CD4-positive, alpha-beta T cell treated with Interleukin-15 for 4 hours (primary cell): ENCODE results near the gene CNOT1.
"Not testable (repeated sequence)": the region's sequence is repeated elsewhere in the genome, so short reads cannot be mapped to it uniquely, and the experiment has no call there.

Source experiments
- DNase-seq: peaks from one replicate; pipeline ENCODE4 v3.0.0-alpha.2; 2020; ENCODE audit warnings: low spot score

CNOT1 gene

GRCh38 chr16:58638148-58639036, 8.8 kb upstream of the CNOT1 start:
- DNase-seq = no peak

DNA sequence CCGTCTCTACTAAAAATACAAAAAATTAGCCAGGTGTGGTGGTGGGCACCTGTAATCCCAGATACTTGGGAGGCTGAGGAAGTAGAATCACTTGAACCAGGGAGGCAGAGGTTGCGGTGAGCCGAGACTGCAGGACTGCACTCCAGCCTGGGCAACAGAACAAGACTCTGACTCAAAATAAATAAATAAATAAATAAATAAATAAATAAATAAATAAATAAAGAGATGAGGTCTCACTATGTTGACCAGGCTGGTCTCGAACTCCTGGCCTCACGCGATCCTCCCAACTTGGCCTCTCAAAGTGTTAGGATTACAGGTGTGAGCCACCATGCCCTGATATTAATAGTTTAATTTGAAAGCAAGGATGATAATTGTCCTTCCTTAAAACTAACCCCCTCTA, 7.4 kb upstream of the CNOT1 start:
- DNase-seq = not testable (repeated sequence)

DNA sequence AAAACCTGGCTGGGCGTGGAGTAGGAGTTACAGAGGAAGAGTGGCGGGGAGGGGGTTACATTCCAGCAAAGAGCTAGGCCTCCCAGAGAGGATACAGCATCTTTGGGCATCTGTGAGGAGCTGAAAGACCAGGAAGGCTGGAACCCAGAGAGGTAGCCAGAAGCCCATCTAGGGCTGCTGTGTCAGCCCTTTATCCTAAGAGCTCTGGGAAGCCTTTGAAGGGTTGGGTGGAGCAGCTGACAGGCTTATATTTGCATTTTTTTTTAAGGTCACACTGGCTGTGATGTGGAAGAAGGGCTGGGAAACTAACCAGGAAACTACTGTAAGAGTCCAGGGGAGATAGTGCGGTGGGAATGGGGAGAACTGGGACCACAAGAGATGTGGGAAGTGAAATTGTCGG, 6.8 kb upstream of the CNOT1 start:
- DNase-seq = no peak

- DNase-seq = no peak
Observed at GRCh38 chr16:58635502-58635901, 5.9 kb upstream of the CNOT1 start.

DNA sequence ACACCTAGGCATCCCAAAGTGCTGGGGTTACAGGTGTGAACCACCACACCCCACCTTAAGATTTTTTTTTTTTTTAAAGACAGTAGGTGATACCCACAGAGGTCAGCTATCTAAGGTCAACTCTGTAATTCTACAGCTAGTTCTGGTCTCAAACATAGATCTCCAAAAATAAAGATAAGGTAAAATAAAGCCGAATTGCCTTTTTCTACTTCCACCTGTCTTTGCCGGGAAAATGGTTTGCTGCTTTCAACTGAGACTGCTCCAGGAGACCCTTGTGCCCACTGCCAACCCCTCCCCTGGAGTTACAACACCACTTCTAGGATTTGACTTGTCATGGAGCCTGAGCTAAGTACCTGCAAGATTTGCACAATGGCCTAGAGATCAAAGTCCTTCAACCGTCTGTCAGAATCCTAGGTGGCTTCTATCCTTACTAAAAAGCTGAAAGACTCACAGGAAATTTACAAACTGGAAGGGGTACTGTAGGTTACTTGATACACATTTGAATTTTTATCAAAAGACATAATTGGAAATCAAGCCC, 4.7 kb upstream of the CNOT1 start:
- no peak for DNase-seq

GRCh38 chr16:58628845-58629732, 537 bp downstream of the CNOT1 start:
- DNase-seq = peak; percentile 33

DNA sequence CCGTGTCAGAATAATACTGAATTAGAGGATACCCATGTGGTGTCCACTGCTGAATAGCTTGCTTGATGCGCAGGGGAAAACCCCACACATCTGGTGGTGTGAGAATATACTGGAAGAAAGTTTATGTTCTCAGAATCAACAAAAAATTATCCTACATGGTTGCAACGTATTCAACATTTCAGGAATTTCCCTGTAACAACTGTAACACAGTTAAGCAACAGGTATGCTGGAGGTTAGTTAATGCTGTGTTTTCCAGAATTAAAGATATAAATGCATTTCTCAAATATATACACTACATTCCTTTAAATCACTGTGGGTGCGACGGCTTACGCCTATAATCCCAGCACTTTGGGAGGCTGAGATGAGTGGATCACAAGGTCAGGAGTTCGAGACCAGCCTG, 5.4 kb downstream of the CNOT1 start:
- DNase-seq = no peak

GRCh38 chr16:58620396-58620795, 9.2 kb downstream of the CNOT1 start:
- DNase-seq = no peak

- DNase-seq = no peak
Observed at GRCh38 chr16:58615280-58615679, 14.3 kb downstream of the CNOT1 start.

DNA sequence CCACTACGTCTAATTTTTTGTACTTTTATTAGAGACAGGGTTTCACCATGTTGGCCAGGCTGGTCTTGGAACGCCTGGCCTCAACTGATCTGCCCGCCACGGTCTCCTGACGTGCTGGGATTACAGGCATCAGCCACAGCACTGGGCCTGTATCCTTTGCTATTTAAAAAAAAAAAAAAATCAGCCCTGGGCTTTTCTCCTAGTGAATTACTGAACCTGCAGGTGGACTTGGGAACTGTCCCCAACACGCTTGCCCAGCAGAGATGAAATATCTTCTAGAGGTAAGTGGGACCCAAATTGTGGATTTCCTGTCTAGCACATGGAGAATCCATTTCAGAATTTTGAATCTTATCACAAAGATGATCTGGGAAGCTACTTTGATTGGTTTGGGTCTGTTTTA, 14.8 kb downstream of the CNOT1 start:
- no peak for DNase-seq

GRCh38 chr16:58614212-58614611, 15.4 kb downstream of the CNOT1 start:
- DNase-seq = no peak

DNA sequence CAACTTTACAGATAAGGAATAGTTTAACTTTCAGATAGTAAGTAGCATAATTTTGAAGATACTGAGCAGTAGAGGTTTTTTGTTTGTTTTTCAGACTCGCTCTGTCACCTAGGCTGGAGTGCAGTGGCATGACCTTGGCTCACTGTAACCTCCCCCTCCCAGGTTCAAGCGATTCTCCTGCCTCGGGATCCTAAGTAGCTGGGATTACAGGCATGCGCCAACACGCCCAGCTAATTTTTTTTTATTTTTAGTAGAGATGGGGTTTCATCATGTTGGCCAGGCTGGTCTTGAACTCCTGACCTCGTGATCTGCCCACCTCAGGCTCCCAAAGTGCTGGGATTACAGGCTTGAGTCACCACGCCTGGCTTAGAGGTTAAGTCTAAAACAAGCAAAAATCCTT, 16.7 kb downstream of the CNOT1 start:
- DNase-seq = not testable (repeated sequence)

DNA sequence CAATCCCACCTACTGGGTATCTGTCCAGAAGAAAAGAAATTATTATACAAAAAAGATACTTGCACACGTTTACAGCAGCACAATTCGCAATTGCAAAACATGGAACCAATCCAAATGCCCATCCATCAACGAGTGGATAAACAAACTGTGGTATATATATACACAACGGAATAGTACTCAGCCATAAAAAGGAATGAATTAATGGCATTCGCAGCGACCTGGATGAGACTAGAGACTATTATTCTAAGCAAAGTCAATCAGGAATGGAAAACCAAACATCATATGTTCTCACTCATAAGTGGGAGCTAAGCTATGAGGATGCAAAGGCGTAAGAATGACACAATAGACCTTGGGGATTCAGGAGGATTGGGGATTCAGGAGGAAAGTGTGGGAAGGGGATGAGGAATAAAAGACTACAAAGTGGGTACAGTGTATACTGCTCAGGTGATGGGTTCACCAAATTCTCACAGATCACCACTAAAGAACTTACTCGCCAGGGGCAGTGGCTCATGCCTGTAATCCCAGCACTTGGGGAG, 21.0 kb downstream of the CNOT1 start:
- DNase-seq = no peak

DNA sequence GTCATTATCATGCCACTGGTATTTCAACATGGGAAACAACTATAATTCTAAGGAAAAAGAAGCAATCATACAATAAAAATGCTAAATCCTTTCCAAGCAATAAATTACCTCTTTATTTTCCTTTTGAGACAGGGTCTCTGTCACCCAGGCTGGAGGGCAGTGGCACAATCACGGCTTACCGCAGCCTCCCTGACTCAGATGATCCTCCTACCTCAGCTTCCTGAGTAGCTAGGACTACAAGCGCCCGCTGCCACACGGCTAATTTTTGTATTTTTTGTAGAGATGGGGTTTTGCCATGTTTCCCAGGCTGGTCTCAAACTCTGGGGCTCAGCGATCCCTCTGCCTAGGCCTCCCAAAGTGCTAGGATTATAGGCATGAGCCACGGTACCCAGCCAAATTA, 24.1 kb downstream of the CNOT1 start:
- no peak for DNase-seq

DNA sequence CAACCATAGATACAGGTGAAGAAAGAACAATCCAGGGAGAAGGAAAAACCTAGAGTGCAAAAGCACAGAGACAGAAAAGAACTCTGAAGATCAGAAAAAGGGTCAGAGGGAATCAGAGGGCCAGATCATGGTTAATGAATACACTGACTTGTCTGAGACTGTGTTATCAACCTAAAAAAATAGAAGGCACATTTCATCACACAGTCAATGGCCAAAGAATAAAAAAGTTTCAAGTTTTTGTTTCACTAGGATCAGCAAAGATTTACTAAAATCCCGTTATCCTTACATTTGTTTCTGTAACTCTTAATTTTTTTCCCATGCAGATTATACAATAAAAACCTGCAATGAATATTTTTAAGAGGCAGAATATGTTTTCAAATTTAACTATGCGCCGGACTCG, 38.5 kb downstream of the CNOT1 start:
- DNase-seq = no peak

DNA sequence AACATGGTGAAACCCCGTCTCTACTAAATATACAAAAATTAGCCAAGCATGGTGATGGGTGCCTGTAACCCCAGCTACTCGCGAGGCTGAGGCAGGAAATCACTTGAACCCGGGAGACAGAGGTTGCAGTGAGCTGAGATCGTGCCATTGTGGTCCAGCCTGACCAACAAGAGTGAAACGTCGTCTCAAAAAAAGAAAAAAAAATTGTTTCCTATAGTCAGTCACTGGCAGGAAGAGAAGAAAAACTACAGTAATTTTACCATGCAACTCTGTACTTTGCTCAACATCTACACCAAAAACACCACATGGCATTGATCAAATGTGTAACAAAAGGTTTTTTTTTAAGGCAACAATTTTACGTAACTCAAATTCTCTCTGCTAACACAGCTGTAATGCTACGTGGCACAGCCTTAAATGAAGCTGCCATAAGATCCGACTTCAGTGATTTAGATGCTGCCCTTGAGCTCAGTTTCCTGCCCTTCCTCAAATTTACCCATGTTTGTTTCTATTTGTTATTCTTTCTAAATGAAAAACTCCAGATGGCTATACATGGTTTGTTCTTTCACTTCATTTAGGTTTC, 40.2 kb downstream of the CNOT1 start:
- no peak for DNase-seq

DNA sequence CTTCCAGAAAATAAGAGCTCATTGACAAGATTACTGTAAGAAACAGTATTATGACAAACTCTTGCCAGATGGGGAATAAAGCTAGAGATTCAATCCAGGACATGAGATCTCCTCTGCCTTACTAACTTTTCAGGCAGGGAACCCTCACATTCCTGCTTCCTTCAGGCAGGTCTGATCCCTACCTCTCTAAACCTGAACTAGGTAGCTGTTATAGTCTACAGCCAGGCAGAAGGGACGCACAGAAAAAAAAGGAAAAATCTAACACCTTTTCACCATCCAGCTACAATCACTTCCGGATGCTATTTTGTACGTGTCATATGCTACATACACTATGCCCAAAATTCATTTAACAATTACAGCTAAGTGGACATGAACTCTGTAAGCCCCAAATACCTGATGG, 41.2 kb downstream of the CNOT1 start:
- no peak for DNase-seq

DNA sequence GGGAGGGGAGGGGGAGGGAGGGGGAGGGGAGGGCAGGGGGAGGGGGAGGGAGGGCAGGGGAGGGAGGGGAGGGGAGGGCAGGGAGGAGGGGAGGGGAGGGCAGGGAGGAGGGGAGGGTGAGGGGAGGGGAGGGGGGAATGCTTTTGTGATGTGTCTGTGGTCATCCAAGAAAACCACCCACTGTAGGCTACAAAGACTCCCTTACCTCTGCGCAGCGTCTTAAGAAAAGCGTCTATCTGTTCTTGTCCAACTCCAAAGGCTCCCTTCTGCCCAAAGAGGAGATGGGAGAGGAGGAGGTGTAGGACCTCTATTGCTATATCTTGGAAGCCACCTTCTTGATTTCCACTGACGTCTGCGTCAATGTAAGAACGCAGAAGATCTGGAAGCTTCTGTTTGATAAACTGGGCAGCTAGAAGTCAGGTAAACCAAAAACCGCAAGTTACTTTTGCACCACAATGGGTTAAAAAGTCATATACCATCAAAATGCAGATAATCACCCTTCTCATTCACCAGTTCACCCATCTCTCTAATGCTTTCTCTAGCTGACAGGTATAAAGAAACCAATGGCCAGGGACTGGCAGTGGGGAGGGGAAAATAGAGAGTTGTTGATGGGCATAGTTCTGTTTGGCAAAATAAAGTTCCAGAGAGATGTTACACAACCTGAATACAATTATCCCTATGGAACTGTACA, 43.1 kb downstream of the CNOT1 start:
- DNase-seq = no peak

- no peak for DNase-seq
Observed at GRCh38 chr16:58584831-58585505, 44.7 kb downstream of the CNOT1 start.

GRCh38 chr16:58582971-58583765, 46.5 kb downstream of the CNOT1 start:
- no peak for DNase-seq
